ENCODE results near the gene OMA1. TPM values are rescaled to one million over a fixed set of nuclear protein-coding genes. Genes with fewer than 3 reads are reported as not detected.
A peak's percentile ranks its signal among the peaks of the same experiment; 100 is the strongest.

Gene OMA1
- total RNA-seq, 4 donors from 2014 or later = 17.1 to 32.2 (median 29.0) TPM

DNA sequence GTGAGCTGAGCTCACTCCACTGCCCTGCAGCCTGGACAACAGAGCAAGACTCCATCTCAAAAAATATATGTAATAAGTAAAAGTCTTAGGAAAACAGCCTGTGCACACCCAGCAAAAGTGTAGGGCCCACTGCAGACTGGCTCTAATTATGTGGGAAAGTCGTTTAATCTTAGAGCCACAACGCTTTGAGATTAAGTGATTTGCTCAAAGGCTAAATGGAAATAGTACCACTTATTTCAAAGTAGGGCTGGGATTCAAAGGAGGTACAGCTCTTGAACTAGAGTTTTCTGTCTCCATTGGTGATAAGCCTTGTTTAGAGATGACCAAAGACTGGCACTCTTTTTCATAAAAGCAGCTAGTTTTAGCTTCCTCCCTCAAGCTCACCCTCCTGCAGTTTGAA lies 28.3 kb upstream of the OMA1 start:
- H3K27me3 ChIP-seq = peaks cover 0 to 52% of the 10 kb centered on the region in 2 donors
- H3K36me3 ChIP-seq = no peaks in the 10 kb centered on the region
- no peak overlapping the region for H3K27ac ChIP-seq
- no peak overlapping the region for H3K4me3 ChIP-seq
- no peaks in the 10 kb centered on the region for H3K9me3 ChIP-seq
- TF ChIP-seq, protein P1, sequence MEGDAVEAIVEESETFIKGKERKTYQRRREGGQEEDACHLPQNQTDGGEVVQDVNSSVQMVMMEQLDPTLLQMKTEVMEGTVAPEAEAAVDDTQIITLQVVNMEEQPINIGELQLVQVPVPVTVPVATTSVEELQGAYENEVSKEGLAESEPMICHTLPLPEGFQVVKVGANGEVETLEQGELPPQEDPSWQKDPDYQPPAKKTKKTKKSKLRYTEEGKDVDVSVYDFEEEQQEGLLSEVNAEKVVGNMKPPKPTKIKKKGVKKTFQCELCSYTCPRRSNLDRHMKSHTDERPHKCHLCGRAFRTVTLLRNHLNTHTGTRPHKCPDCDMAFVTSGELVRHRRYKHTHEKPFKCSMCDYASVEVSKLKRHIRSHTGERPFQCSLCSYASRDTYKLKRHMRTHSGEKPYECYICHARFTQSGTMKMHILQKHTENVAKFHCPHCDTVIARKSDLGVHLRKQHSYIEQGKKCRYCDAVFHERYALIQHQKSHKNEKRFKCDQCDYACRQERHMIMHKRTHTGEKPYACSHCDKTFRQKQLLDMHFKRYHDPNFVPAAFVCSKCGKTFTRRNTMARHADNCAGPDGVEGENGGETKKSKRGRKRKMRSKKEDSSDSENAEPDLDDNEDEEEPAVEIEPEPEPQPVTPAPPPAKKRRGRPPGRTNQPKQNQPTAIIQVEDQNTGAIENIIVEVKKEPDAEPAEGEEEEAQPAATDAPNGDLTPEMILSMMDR (IDR thresholded peaks at IDR 0.05) = no peak
- no peak for TF ChIP-seq POLR2A (IDR thresholded peaks at IDR 0.05)
- H3K4me1 ChIP-seq = peaks cover 0 to 26% (median 10%) of the 10 kb centered on the region in 4 donors
- DNase-seq (ENCODE audit: low spot score in 2 of 2) = no peak
- whole genome bisulfite sequencing, 2 donors = 80 to 87% methylated on average over 2 of the region's 2 CpGs

DNA sequence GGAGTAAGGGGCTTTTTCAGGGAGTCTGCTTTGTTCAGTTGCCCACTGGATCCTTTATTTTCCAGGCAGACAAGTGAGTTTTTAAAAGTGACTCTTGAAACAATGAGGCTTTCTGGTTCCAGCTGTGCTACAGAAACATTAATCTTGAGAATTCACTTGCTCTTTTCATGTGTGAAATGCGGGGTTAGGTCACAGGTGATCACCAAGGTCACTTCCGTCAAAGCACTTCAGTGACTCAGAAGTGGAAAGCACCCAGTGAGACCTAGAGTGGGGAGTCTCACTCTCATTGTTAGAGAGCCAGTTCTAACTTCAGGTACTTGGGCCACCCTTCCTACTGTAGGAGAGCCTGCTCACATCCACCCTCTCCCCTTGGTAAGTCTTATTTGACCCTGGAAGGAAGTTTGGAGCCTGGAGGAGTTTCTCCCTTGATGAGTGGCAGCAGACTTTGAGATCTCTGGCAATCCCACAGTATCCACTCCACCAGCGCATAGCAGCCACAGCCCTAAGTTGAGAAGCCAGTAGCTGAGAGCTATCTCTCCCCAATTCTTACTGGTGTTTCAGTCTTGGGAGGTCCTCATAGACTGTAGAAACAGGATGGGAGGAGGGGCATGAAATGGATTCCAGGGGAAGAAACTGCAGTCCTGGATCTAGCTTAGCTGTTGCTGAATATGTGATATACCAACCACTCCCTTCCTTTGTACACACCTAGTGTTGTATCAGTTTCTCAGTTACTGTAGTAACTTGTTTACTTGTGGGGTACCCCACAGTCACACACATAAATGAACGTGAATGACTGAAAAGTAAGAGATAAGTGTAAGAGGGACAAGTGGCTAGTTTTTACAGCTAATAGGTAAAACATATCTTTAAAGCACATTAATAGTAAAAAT lies 27.4 kb upstream of the OMA1 start:
- Histone ChIP-seq H3K4me1 (peaks cover 0 to 26% (median 10%) of the 10 kb centered on the region in 4 donors), H3K4me3 (no peak overlapping the region), H3K27me3 (peaks cover 0 to 52% of the 10 kb centered on the region in 2 donors), H3K9me3 (no peaks in the 10 kb centered on the region), H3K36me3 (no peaks in the 10 kb centered on the region), H3K27ac (peak overlapping the region in 1 of 4 donors; percentile 35)
- DNase-seq (ENCODE audit: low spot score in 2 of 2) = no peak
- TF ChIP-seq EP300 (IDR thresholded peaks at IDR 0.05) (no peak), POLR2A (IDR thresholded peaks at IDR 0.05) (no peak)
- TF ChIP-seq, protein P1 (IDR thresholded peaks at IDR 0.05) = no peak
- WGBS, 2 donors = 58 to 66% methylated on average over 4 of the region's 4 CpGs

DNA sequence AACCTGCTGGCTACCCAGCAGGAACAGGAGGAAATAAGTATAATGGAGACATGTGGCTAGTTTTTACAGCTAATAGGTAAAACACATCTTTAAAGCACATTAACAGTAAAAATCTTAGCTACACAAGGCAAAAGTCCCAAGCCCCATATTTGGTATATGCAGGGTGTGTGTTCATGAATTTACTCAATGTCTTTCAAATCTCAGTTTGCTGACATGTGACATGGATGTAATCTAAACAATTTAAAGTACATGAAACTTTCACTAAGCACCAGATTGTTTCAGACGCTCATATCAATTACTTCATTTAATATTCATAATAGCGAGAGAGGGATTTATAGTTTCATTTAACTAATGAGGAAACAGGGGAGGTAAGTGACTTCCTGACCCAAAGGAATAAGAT lies 26.6 kb upstream of the OMA1 start:
- Histone ChIP-seq H3K27me3 (peaks cover 0 to 52% of the 10 kb centered on the region in 2 donors), H3K4me1 (peaks cover 0 to 25% (median 10%) of the 10 kb centered on the region in 4 donors), H3K36me3 (no peaks in the 10 kb centered on the region), H3K27ac (no peak overlapping the region), H3K4me3 (no peak overlapping the region), H3K9me3 (no peaks in the 10 kb centered on the region)
- TF ChIP-seq EP300 (IDR thresholded peaks at IDR 0.05) = no peak
- no peak for TF ChIP-seq POLR2A (IDR thresholded peaks at IDR 0.05)
- TF ChIP-seq, protein P1 (IDR thresholded peaks at IDR 0.05) = no peak
- WGBS, 2 donors = 74 to 76% methylated on average over 2 of the region's 2 CpGs
- DNase-seq (ENCODE audit: low spot score in 2 of 2) = no peak

DNA sequence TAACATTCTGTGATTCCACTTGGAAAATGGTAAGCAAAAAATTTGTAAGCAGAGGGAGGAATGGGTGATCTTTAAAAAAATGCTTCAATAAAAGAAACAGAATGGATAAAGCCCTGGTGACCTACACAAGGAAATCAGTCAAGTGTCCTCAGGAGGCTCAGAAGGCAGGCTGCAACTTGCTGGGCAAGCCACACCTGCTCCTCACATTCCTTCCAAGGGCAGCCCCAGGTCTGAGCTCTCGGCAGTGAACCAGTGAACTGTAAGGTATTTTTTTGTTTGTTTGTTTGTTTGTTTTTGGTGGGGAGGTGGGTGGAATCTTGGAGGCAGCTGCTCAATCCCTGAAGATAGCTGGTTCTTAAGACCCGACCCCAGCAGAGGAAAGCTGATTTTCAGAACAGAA lies 26.2 kb upstream of the OMA1 start:
- no peaks in the 10 kb centered on the region for H3K9me3 ChIP-seq
- no peaks in the 10 kb centered on the region for H3K36me3 ChIP-seq
- TF ChIP-seq, protein P1 (IDR thresholded peaks at IDR 0.05) = no peak
- H3K27me3 ChIP-seq = peaks cover 0 to 49% of the 10 kb centered on the region in 2 donors
- WGBS, 2 donors = 72 to 76% methylated on average over 2 of the region's 2 CpGs
- no peak overlapping the region for H3K27ac ChIP-seq
- no peak for DNase-seq (ENCODE audit: low spot score in 2 of 2)
- H3K4me3 ChIP-seq = no peak overlapping the region
- peaks cover 0 to 20% (median 10%) of the 10 kb centered on the region in 4 donors for H3K4me1 ChIP-seq

DNA sequence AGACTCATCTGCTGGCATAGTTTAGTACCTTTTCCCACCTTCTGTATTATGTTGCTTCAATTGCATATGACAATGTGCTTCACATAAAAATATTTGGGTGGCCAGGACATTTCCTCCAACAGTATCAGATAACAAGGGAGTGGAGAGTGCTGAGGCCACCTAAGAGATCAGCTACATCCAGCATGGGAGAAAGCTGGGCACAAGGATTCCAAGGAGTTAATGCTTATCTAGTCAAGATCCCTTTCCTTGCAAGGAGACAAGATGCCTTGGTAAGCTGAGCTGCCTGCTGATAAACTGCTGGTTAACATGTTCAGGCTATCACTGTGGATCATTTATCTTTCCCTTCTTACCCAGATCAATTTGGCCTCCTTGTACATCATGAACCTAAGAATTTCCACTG lies 25.1 kb upstream of the OMA1 start:
- Histone ChIP-seq H3K36me3 (no peaks in the 10 kb centered on the region), H3K27me3 (peaks cover 0 to 40% of the 10 kb centered on the region in 2 donors), H3K4me3 (no peak overlapping the region), H3K9me3 (no peaks in the 10 kb centered on the region), H3K27ac (no peak overlapping the region), H3K4me1 (peaks cover 0 to 10% (median 4%) of the 10 kb centered on the region in 4 donors)
- DNase-seq (ENCODE audit: low spot score in 2 of 2) = no peak
- TF ChIP-seq EP300 (IDR thresholded peaks at IDR 0.05) (no peak), POLR2A (IDR thresholded peaks at IDR 0.05) (no peak)
- TF ChIP-seq, protein P1 (IDR thresholded peaks at IDR 0.05) = no peak
